ENCODE results near the gene FOXJ3.

The FOXJ3 gene

GRCh38 chr1:42334240-42335049 is 590 bp downstream of the FOXJ3 start:
- H3F3A ChIP-seq (ENCODE audit: control insufficient read depth, insufficient read depth), result no peaks in the 10 kb centered on the region; the same call in 1 of the 2 replicates
- no peaks in the 10 kb centered on the region for H3K9me2 ChIP-seq (replicated peaks; ENCODE audit: control insufficient read depth, low read length)
- peaks cover 68% of the 10 kb centered on the region for H3K79me2 ChIP-seq (ENCODE audit: control insufficient read depth, low read length)
- H3K9me3 ChIP-seq (ENCODE audit: control insufficient read depth, insufficient read depth, low read length), result no peaks in the 10 kb centered on the region
- H3K36me3 ChIP-seq (ENCODE audit: control insufficient read depth, low read length), result peaks cover 3% of the 10 kb centered on the region; the same call in 1 of the 2 replicates
- TF ChIP-seq CTCF (IDR thresholded peaks at IDR 0.05; ENCODE audit: low read depth, low read length, poor library complexity, severe bottlenecking) (no peak), EZH2phosphoT487 (IDR thresholded peaks at IDR 0.05; ENCODE audit: borderline replicate concordance, low read length) (no peak)
- no peaks in the 10 kb centered on the region for H3K27me3 ChIP-seq (ENCODE audit: control insufficient read depth, low read length)
- peak overlapping the region; percentile 32 for H3K27ac ChIP-seq (ENCODE audit: low read depth, low read length)
- H3K4me3 ChIP-seq (ENCODE audit: low read length), result peak overlapping the region; percentile 83
- peaks cover 25% of the 10 kb centered on the region for H3K4me1 ChIP-seq (ENCODE audit: control insufficient read depth, low read length)
- H4K20me1 ChIP-seq (ENCODE audit: control insufficient read depth, insufficient read depth, low read depth, low read length), result peaks cover 18% of the 10 kb centered on the region; the same call in 1 of the 2 replicates
- H3K4me2 ChIP-seq (ENCODE audit: low read length), result peak overlapping the region; percentile 82

- H3K4me3 ChIP-seq (ENCODE audit: low read length), result peak overlapping the region; percentile 83
- peaks cover 3% of the 10 kb centered on the region; the same call in 1 of the 2 replicates for H3K36me3 ChIP-seq (ENCODE audit: control insufficient read depth, low read length)
- no peaks in the 10 kb centered on the region for H3K9me3 ChIP-seq (ENCODE audit: control insufficient read depth, insufficient read depth, low read length)
- peak overlapping the region; percentile 82 for H3K4me2 ChIP-seq (ENCODE audit: low read length)
- TF ChIP-seq EZH2phosphoT487 (IDR thresholded peaks at IDR 0.05; ENCODE audit: borderline replicate concordance, low read length), result no peak
- no peak for TF ChIP-seq CTCF (IDR thresholded peaks at IDR 0.05; ENCODE audit: low read depth, low read length, poor library complexity, severe bottlenecking)
- peaks cover 74% of the 10 kb centered on the region for H3K79me2 ChIP-seq (ENCODE audit: control insufficient read depth, low read length)
- H3K27ac ChIP-seq (ENCODE audit: low read depth, low read length), result no peak overlapping the region
- no peaks in the 10 kb centered on the region for H3K27me3 ChIP-seq (ENCODE audit: control insufficient read depth, low read length)
- H3F3A ChIP-seq (ENCODE audit: control insufficient read depth, insufficient read depth), result no peaks in the 10 kb centered on the region; the same call in 1 of the 2 replicates
- H3K4me1 ChIP-seq (ENCODE audit: control insufficient read depth, low read length), result peaks cover 25% of the 10 kb centered on the region
- H3K9me2 ChIP-seq (replicated peaks; ENCODE audit: control insufficient read depth, low read length), result no peaks in the 10 kb centered on the region
- H4K20me1 ChIP-seq (ENCODE audit: control insufficient read depth, insufficient read depth, low read depth, low read length), result peaks cover 20% of the 10 kb centered on the region; the same call in 1 of the 2 replicates
These were observed 1.3 kb downstream of the FOXJ3 start for GRCh38 chr1:42333662-42334239.

- Histone ChIP-seq H3K79me2 (ENCODE audit: control insufficient read depth, low read length) (peaks cover 83% of the 10 kb centered on the region), H4K20me1 (ENCODE audit: control insufficient read depth, insufficient read depth, low read depth, low read length) (peaks cover 23% of the 10 kb centered on the region; the same call in 1 of the 2 replicates), H3K4me1 (ENCODE audit: control insufficient read depth, low read length) (peaks cover 25% of the 10 kb centered on the region), H3K9me3 (ENCODE audit: control insufficient read depth, insufficient read depth, low read length) (no peaks in the 10 kb centered on the region), H3F3A (ENCODE audit: control insufficient read depth, insufficient read depth) (no peaks in the 10 kb centered on the region; the same call in 1 of the 2 replicates), H3K36me3 (ENCODE audit: control insufficient read depth, low read length) (peaks cover 3% of the 10 kb centered on the region; the same call in 1 of the 2 replicates), H3K9me2 (replicated peaks; ENCODE audit: control insufficient read depth, low read length) (no peaks in the 10 kb centered on the region), H3K4me2 (ENCODE audit: low read length) (peak overlapping the region; percentile 82), H3K27me3 (ENCODE audit: control insufficient read depth, low read length) (no peaks in the 10 kb centered on the region), H3K27ac (ENCODE audit: low read depth, low read length) (no peak overlapping the region), H3K4me3 (ENCODE audit: low read length) (peak overlapping the region; percentile 83)
- no peak for TF ChIP-seq CTCF (IDR thresholded peaks at IDR 0.05; ENCODE audit: low read depth, low read length, poor library complexity, severe bottlenecking)
- no peak for TF ChIP-seq EZH2phosphoT487 (IDR thresholded peaks at IDR 0.05; ENCODE audit: borderline replicate concordance, low read length)
These were observed 2.2 kb downstream of the FOXJ3 start for GRCh38 chr1:42332877-42333276.

All from DOHH2 (cell line).